Calu3 (cell line): ENCODE data around the gene NCAPG2. TPM values are rescaled to one million over a fixed set of nuclear protein-coding genes. Genes with fewer than 3 reads are reported as not detected.

Experiments used
- Bru-seq: library from RNA; stranded (reverse); fragments of 400-500 nt; gene quantifications from one replicate; lab custom pipeline; 2021; lab: Mats Ljungman, UMichigan
- BruChase-seq, 2 experiments: library from RNA; stranded (reverse); fragments of 400-500 nt; gene quantifications; one replicate each; lab custom pipeline; 2021; lab: Mats Ljungman, UMichigan
- BruUV-seq: library from RNA; stranded (reverse); fragments of 400-500 nt; replicated peaks from 2 replicates; lab custom pipeline; 2021; lab: Mats Ljungman, UMichigan
- CTCF ChIA-PET: fragments of 300-600 bp; sonication (Branson Sonifier 250); formaldehyde crosslinking; loops from one replicate; lab custom pipeline; 2022; ENCODE audit warnings: antibody characterized with exemption; lab: Charles Lee
- DNase-seq: peaks from one replicate; pipeline ENCODE4 v3.0.0; 2022
- H3K27ac Mint-ChIP-seq: one replicate; pipeline ENCODE4 v1.8.0; 2022; ENCODE audit warnings: mixed read lengths; ENCODE audit not compliant: unreplicated experiment
- H3K27me3 Mint-ChIP-seq: one replicate; pipeline ENCODE4 v1.8.0; 2022; ENCODE audit warnings: mixed read lengths; ENCODE audit not compliant: unreplicated experiment
- H3K36me3 Mint-ChIP-seq: one replicate; pipeline ENCODE4 v1.8.0; 2022; ENCODE audit warnings: mild to moderate bottlenecking, moderate library complexity, mixed read lengths; ENCODE audit not compliant: insufficient read depth, unreplicated experiment
- H3K4me1 Mint-ChIP-seq: one replicate; pipeline ENCODE4 v1.8.0; 2022; ENCODE audit warnings: mild to moderate bottlenecking, low read depth, mixed read lengths; ENCODE audit not compliant: unreplicated experiment
- H3K4me3 Mint-ChIP-seq: one replicate; pipeline ENCODE4 v1.8.0; 2022; ENCODE audit warnings: mild to moderate bottlenecking, low read depth, moderate library complexity, mixed read lengths; ENCODE audit not compliant: unreplicated experiment
- H3K9me3 Mint-ChIP-seq: one replicate; pipeline ENCODE4 v1.8.0; 2022; ENCODE audit warnings: low read depth, mixed read lengths; ENCODE audit not compliant: unreplicated experiment
- CTCF ChIP-seq: fragments of 200-600 bp; IDR thresholded peaks from one replicate; pipeline ENCODE4 v1.8.0; 2022; ENCODE audit warnings: antibody characterized with exemption; ENCODE audit not compliant: unreplicated experiment
- intact Hi-C: fragments of 100-400 bp; cut with micrococcal nuclease; formaldehyde crosslinking; loops from one replicate; pipeline ENCODE4 v1.10.0; 2022; ENCODE audit not compliant: unreplicated experiment
- long read RNA-seq: library from polyadenylated mRNA; stranded (forward); transcript quantifications from one replicate; pipeline ENCODE4 v2.0.0, GENCODE V29; 2022
- total RNA-seq: library from RNA; stranded (reverse); gene quantifications from 2 replicates; pipeline ENCODE4 v1.2.3, GENCODE V29; 2022

NCAPG2 gene
- total RNA-seq (70.1 and 81.7 TPM in 2 replicates), Bru-seq, nascent RNA (percentile 91 among the genes with signal in this experiment), BruChase-seq, experiment 1, labeled RNA remaining after a 6-hour chase (percentile 86 among the genes with signal in this experiment), BruChase-seq, experiment 2, labeled RNA remaining after a 2-hour chase (percentile 91 among the genes with signal in this experiment)
- long read RNA-seq, transcript NCAPG2-201 (28 exons, 3,930 nt), result major isoform, 17 of 47 reads
- long read RNA-seq, partial matches to known transcripts, result 6 of 47 reads
- long read RNA-seq, other reads (novel, unspliced or antisense), result 23 of 47 reads

GRCh38 chr7:158704524-158705233, at the start of gene NCAPG2:
Gene NCAPG2, minus strand, starts transcription at chr7:158704804. Its CDS starts 2,905 bp downstream, at chr7:158701899.
- TF ChIP-seq CTCF, result no peak
- Mint-ChIP-seq H3K27me3 (no peaks in the 10 kb centered on the region), H3K27ac (peak within 1 kb of the TSS; percentile 83), H3K4me3 (peak within 1 kb of the TSS; percentile 95), H3K4me1 (peaks cover 39% of the 10 kb centered on the region), H3K36me3 (peaks cover 34% of the 10 kb centered on the region), H3K9me3 (no peaks in the 10 kb centered on the region)
- intact Hi-C loops, result loop anchor here (5.0 kb wide), 1 partner anchor 113 kb away; no protein-coding TSS in a partner anchor
- peak; percentile 98 for DNase-seq
- BruUV-seq, result no TSS peak
- CTCF ChIA-PET, result interaction anchor here (0.8 to 1.0 kb wide), 2 partner anchors 8 to 28 kb away, joined by 3 to 4 read pairs; no protein-coding TSS in a partner anchor

GRCh38 chr7:158753900-158754299, 49.3 kb upstream of the NCAPG2 start:
- TF ChIP-seq CTCF, result no peak
- Mint-ChIP-seq H3K27ac (no peak overlapping the region), H3K4me1 (no peaks in the 10 kb centered on the region), H3K4me3 (no peak overlapping the region), H3K27me3 (no peaks in the 10 kb centered on the region), H3K9me3 (no peaks in the 10 kb centered on the region), H3K36me3 (peaks cover 13% of the 10 kb centered on the region)
- BruUV-seq, result no TSS peak
- no peak for DNase-seq
- CTCF ChIA-PET, result no interaction called here
- intact Hi-C loops, result no loop called here

GRCh38 chr7:158751751-158752150, 47.1 kb upstream of the NCAPG2 start:
- Mint-ChIP-seq H3K4me3 (no peak overlapping the region), H3K36me3 (peaks cover 6% of the 10 kb centered on the region), H3K4me1 (no peaks in the 10 kb centered on the region), H3K9me3 (no peaks in the 10 kb centered on the region), H3K27me3 (no peaks in the 10 kb centered on the region), H3K27ac (no peak overlapping the region)
- CTCF ChIA-PET, result no interaction called here
- no peak for DNase-seq
- no TSS peak for BruUV-seq
- TF ChIP-seq CTCF, result no peak
- intact Hi-C loops, result no loop called here

- DNase-seq, result no peak
- CTCF ChIA-PET, result no interaction called here
- TF ChIP-seq CTCF, result no peak
- BruUV-seq, result no TSS peak
- Mint-ChIP-seq H3K27me3 (no peaks in the 10 kb centered on the region), H3K36me3 (peaks cover 7% of the 10 kb centered on the region), H3K4me3 (no peak overlapping the region), H3K27ac (no peak overlapping the region), H3K9me3 (no peaks in the 10 kb centered on the region), H3K4me1 (no peaks in the 10 kb centered on the region)
- intact Hi-C loops, result no loop called here
Measured at GRCh38 chr7:158751199-158751598, 46.6 kb upstream of the NCAPG2 start.
